ENCODE data around the gene PSMB11.

Gene PSMB11

GRCh38 chr14:22996768-22997654 lies 45.0 kb upstream of the PSMB11 start:
- no peaks in the 10 kb centered on the region for H3K36me3 ChIP-seq (ENCODE audit: insufficient read depth)
- H3K4me3 ChIP-seq (IDR thresholded peaks at IDR 0.05; ENCODE audit: insufficient read depth, low read depth, low read length) = no peak overlapping the region
- no peaks in the 10 kb centered on the region for H3K27me3 ChIP-seq (ENCODE audit: insufficient read depth, low read depth)
- TF ChIP-seq, protein P1, sequence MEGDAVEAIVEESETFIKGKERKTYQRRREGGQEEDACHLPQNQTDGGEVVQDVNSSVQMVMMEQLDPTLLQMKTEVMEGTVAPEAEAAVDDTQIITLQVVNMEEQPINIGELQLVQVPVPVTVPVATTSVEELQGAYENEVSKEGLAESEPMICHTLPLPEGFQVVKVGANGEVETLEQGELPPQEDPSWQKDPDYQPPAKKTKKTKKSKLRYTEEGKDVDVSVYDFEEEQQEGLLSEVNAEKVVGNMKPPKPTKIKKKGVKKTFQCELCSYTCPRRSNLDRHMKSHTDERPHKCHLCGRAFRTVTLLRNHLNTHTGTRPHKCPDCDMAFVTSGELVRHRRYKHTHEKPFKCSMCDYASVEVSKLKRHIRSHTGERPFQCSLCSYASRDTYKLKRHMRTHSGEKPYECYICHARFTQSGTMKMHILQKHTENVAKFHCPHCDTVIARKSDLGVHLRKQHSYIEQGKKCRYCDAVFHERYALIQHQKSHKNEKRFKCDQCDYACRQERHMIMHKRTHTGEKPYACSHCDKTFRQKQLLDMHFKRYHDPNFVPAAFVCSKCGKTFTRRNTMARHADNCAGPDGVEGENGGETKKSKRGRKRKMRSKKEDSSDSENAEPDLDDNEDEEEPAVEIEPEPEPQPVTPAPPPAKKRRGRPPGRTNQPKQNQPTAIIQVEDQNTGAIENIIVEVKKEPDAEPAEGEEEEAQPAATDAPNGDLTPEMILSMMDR (conservative IDR thresholded peaks at IDR 0.05; ENCODE audit: low read depth, low read length) = no peak
- H2AFZ ChIP-seq (ENCODE audit: low read depth) = no peak overlapping the region
- H4K20me1 ChIP-seq (ENCODE audit: insufficient read depth) = no peaks in the 10 kb centered on the region
- peaks cover 6% of the 10 kb centered on the region for H3K4me1 ChIP-seq (ENCODE audit: low read depth, poor library complexity, severe bottlenecking)
- H3K79me2 ChIP-seq (ENCODE audit: insufficient read depth, low read depth) = no peaks in the 10 kb centered on the region
- H3K9ac ChIP-seq = no peak overlapping the region
- H3K4me2 ChIP-seq = no peak overlapping the region
- no peak overlapping the region for H3K27ac ChIP-seq

DNA sequence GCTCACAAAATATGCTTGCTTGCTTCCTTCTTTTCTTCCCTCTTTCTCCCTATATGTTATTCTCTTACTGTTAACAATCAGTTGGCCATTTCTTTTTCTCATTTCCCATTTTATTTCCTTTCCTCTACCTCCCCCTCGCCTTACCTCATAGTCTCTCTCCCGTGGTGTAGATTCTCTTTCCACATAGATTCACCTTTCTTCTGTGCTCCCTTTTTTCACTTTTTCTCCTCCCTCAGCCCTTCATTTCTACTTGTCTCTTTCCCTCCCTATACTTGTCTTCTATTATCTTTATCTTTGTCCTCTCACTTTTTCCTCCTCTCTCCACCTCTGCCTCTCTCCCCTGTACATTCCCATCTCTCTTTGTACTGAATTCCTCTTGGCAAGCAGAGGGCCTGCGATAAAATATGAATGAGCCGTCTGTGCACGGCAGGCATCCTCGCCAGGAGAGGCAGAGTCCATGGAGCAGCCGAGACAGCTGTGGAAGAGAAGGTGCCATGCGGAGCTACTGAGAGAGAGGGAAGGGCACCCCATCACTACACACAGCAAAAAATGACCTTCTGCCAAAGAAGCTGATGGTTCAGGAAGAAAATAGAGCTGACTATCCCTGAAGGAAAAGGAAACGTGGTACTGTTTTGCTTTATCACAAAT lies 44.2 kb upstream of the PSMB11 start:
- Histone ChIP-seq H3K4me1 (ENCODE audit: low read depth, poor library complexity, severe bottlenecking) (peaks cover 6% of the 10 kb centered on the region), H4K20me1 (ENCODE audit: insufficient read depth) (no peaks in the 10 kb centered on the region), H3K79me2 (ENCODE audit: insufficient read depth, low read depth) (no peaks in the 10 kb centered on the region), H3K4me3 (IDR thresholded peaks at IDR 0.05; ENCODE audit: insufficient read depth, low read depth, low read length) (no peak overlapping the region), H3K4me2 (no peak overlapping the region), H3K27ac (no peak overlapping the region), H3K9ac (no peak overlapping the region), H2AFZ (ENCODE audit: low read depth) (no peak overlapping the region), H3K27me3 (ENCODE audit: insufficient read depth, low read depth) (no peaks in the 10 kb centered on the region), H3K36me3 (ENCODE audit: insufficient read depth) (no peaks in the 10 kb centered on the region)
- TF ChIP-seq, protein P1 (conservative IDR thresholded peaks at IDR 0.05; ENCODE audit: low read depth, low read length) = no peak

DNA sequence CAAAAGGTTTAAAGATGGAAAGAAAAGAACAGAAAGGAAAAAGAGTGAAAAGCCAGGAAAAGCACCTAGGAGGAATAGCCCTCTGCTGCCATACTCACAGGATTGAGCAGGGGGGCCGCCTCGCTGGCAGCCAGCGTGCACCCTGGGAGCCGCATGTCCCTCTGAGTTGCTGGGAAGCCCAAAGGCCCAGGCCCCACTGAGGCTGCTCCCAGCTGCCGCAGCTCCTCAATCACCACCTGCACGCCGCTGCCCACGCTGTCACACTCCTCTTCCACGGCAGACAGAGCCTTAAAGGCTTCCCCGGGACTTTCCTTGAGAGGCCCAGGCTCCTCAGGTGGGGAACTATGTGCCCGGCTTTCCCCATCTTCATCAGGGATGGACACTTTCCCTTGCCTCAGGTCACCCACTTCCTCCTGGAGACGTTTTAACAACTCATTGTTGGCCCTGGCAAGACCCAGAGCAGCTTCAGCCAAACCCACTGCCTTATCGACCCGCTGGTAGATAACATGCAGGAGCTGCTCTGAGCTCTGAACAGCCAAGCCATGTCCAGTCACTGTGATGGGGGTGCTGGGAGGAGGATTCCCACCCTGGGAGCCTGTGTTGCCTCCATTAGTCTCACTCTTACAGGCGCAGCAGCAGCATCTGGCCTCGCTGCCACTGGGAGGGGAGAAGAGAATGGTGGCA lies 43.5 kb upstream of the PSMB11 start:
- Histone ChIP-seq H3K27ac (no peak overlapping the region), H2AFZ (ENCODE audit: low read depth) (no peak overlapping the region), H3K4me2 (no peak overlapping the region), H3K27me3 (ENCODE audit: insufficient read depth, low read depth) (no peaks in the 10 kb centered on the region), H4K20me1 (ENCODE audit: insufficient read depth) (no peaks in the 10 kb centered on the region), H3K4me3 (IDR thresholded peaks at IDR 0.05; ENCODE audit: insufficient read depth, low read depth, low read length) (no peak overlapping the region), H3K4me1 (ENCODE audit: low read depth, poor library complexity, severe bottlenecking) (peaks cover 6% of the 10 kb centered on the region), H3K79me2 (ENCODE audit: insufficient read depth, low read depth) (no peaks in the 10 kb centered on the region), H3K36me3 (ENCODE audit: insufficient read depth) (no peaks in the 10 kb centered on the region), H3K9ac (no peak overlapping the region)
- TF ChIP-seq, protein P1 (conservative IDR thresholded peaks at IDR 0.05; ENCODE audit: low read depth, low read length) = no peak

- H3K79me2 ChIP-seq (ENCODE audit: insufficient read depth, low read depth) = no peaks in the 10 kb centered on the region
- H4K20me1 ChIP-seq (ENCODE audit: insufficient read depth) = no peaks in the 10 kb centered on the region
- no peaks in the 10 kb centered on the region for H3K36me3 ChIP-seq (ENCODE audit: insufficient read depth)
- no peak overlapping the region for H3K4me3 ChIP-seq (IDR thresholded peaks at IDR 0.05; ENCODE audit: insufficient read depth, low read depth, low read length)
- H3K9ac ChIP-seq = no peak overlapping the region
- no peaks in the 10 kb centered on the region for H3K27me3 ChIP-seq (ENCODE audit: insufficient read depth, low read depth)
- no peak overlapping the region for H3K4me2 ChIP-seq
- no peak overlapping the region for H2AFZ ChIP-seq (ENCODE audit: low read depth)
- TF ChIP-seq, protein P1 (conservative IDR thresholded peaks at IDR 0.05; ENCODE audit: low read depth, low read length) = no peak
- peaks cover 7% of the 10 kb centered on the region for H3K4me1 ChIP-seq (ENCODE audit: low read depth, poor library complexity, severe bottlenecking)
- no peak overlapping the region for H3K27ac ChIP-seq
Measured at GRCh38 chr14:23000860-23001259, 41.2 kb upstream of the PSMB11 start.
